Measurements from ENCODE around the gene OPCML. TPM values are rescaled to one million over a fixed set of nuclear protein-coding genes. Genes with fewer than 3 reads are reported as not detected.

Gene OPCML
- total RNA-seq, 1 experiment from 2014 or later = not detected

DNA sequence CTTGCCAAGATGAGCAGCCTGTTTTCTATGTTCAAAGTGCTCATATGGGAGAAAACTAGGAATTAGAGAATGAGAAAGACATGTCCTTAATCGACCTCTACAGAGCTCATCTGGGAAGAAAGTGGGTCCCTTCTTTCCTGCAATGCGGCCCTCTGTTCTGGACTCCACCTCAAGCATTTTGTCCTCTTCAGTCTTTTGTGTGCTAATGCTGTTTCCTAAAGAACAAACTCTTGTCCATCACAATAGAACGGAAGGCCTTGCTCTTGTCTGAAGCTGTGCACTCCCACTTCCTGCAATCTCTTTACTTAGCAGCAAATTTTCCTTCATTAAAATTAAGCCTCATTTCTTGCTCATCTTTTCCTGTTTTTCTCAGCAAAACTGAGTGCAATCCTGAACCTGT is 206.6 kb downstream of the OPCML start:
- CTCF ChIA-PET = no interaction called here
- POLR2A ChIA-PET (ENCODE audit: unreplicated experiment) = no interaction called here

DNA sequence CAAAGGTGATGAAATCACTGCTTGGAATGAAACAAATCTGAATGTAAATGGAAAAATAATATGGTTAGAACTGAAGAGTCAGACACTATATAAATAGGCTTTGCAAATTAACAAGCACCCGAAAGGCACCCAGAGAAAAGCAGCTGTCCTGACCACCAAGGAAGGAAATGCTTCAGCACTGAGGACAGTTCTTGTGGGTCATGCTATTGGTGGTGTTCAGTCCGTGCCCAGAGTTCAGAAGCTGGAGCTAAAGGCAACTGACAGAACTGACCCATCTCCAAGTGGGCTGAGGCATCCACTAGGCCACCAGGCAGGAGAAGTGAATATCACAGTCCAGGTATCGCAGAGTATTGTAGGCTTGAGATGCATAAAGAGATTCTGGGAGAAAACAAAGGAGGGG is 208.9 kb downstream of the OPCML start:
- intact Hi-C loops (cut with micrococcal nuclease; ENCODE audit: unreplicated experiment) = no loop called here
- H3K9me3 ChIP-seq (ENCODE audit: insufficient read depth, low read depth) = no peaks in the 10 kb centered on the region
- H2AFZ ChIP-seq = no peak overlapping the region
- no peak overlapping the region for H3K4me2 ChIP-seq
- H3K27me3 ChIP-seq (ENCODE audit: insufficient read depth, low read depth) = peaks cover 34% of the 10 kb centered on the region
- no peaks in the 10 kb centered on the region for H3K9me2 ChIP-seq (ENCODE audit: insufficient read depth)
- H4K20me1 ChIP-seq (ENCODE audit: insufficient read depth) = no peaks in the 10 kb centered on the region
- ChIA-PET CTCF (no interaction called here), POLR2A (ENCODE audit: unreplicated experiment) (no interaction called here)
- no peaks in the 10 kb centered on the region for H3K36me3 ChIP-seq (ENCODE audit: low read depth)
- H3K79me2 ChIP-seq (ENCODE audit: low read depth) = no peaks in the 10 kb centered on the region
- no peaks in the 10 kb centered on the region for H3K4me1 ChIP-seq (replicated peaks; ENCODE audit: insufficient read depth)
- TF ChIP-seq, protein P1, sequence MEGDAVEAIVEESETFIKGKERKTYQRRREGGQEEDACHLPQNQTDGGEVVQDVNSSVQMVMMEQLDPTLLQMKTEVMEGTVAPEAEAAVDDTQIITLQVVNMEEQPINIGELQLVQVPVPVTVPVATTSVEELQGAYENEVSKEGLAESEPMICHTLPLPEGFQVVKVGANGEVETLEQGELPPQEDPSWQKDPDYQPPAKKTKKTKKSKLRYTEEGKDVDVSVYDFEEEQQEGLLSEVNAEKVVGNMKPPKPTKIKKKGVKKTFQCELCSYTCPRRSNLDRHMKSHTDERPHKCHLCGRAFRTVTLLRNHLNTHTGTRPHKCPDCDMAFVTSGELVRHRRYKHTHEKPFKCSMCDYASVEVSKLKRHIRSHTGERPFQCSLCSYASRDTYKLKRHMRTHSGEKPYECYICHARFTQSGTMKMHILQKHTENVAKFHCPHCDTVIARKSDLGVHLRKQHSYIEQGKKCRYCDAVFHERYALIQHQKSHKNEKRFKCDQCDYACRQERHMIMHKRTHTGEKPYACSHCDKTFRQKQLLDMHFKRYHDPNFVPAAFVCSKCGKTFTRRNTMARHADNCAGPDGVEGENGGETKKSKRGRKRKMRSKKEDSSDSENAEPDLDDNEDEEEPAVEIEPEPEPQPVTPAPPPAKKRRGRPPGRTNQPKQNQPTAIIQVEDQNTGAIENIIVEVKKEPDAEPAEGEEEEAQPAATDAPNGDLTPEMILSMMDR (conservative IDR thresholded peaks at IDR 0.05) = no peak
- TF ChIP-seq EZH2 (IDR thresholded peaks at IDR 0.05; ENCODE audit: low read depth) = no peak
- no peak overlapping the region for H3K4me3 ChIP-seq
- H3K27ac ChIP-seq = no peak overlapping the region
- no peaks in the 10 kb centered on the region for H3F3A ChIP-seq (ENCODE audit: insufficient read depth, low read depth)
- BruUV-seq (replicated peaks) = no TSS peak
- DNase-seq = no peak

More for the DNA sequence above, 206.6 kb downstream of the OPCML start:
- H3K4me1 ChIP-seq (replicated peaks; ENCODE audit: insufficient read depth) = no peaks in the 10 kb centered on the region
- no peak overlapping the region for H3K4me3 ChIP-seq
- H2AFZ ChIP-seq = no peak overlapping the region
- H3K36me3 ChIP-seq (ENCODE audit: low read depth) = no peaks in the 10 kb centered on the region
- no peaks in the 10 kb centered on the region for H3K79me2 ChIP-seq (ENCODE audit: low read depth)
- H3K9me3 ChIP-seq (ENCODE audit: insufficient read depth, low read depth) = no peaks in the 10 kb centered on the region
- no peak for TF ChIP-seq EZH2 (IDR thresholded peaks at IDR 0.05; ENCODE audit: low read depth)
- TF ChIP-seq, protein P1 (conservative IDR thresholded peaks at IDR 0.05) = no peak
- H3K27ac ChIP-seq = no peak overlapping the region
- intact Hi-C loops (cut with micrococcal nuclease; ENCODE audit: unreplicated experiment) = no loop called here
- no TSS peak for BruUV-seq (replicated peaks)
- no peaks in the 10 kb centered on the region for H3F3A ChIP-seq (ENCODE audit: insufficient read depth, low read depth)
- H3K27me3 ChIP-seq (ENCODE audit: insufficient read depth, low read depth) = peaks cover 17% of the 10 kb centered on the region; the same call in 1 of the 2 replicates
- DNase-seq = no peak
- H3K9me2 ChIP-seq (ENCODE audit: insufficient read depth) = no peaks in the 10 kb centered on the region
- no peaks in the 10 kb centered on the region for H4K20me1 ChIP-seq (ENCODE audit: insufficient read depth)
- H3K4me2 ChIP-seq = no peak overlapping the region

DNA sequence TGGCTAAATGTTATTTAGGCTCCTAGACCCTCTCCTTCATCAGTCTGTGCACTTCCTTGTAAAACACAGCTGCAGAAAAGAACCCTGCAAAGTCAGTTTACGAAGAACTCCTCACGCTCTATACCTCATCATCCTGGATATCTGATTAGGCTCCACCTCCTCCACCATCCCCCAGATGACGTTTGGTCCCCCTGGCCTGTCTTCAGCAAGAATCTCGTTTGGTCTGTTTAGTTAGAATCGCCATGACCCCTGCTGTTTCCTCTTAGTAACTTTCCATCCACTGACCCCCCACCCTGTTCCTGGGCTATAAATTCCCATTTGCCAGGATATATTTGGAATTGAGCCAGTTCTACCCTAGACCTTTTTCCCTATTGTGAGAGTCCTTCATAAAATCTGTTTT is 214.1 kb downstream of the OPCML start:
- intact Hi-C loops (cut with micrococcal nuclease; ENCODE audit: unreplicated experiment) = no loop called here

More for the DNA sequence above, 214.1 kb downstream of the OPCML start:
- Histone ChIP-seq H3K27ac (no peak overlapping the region), H3K9me2 (ENCODE audit: insufficient read depth) (no peaks in the 10 kb centered on the region), H3K9me3 (ENCODE audit: insufficient read depth, low read depth) (no peaks in the 10 kb centered on the region), H3K27me3 (ENCODE audit: insufficient read depth, low read depth) (peaks cover 69% of the 10 kb centered on the region), H3K4me1 (replicated peaks; ENCODE audit: insufficient read depth) (no peaks in the 10 kb centered on the region), H3K36me3 (ENCODE audit: low read depth) (no peaks in the 10 kb centered on the region), H3K4me2 (no peak overlapping the region), H3K79me2 (ENCODE audit: low read depth) (no peaks in the 10 kb centered on the region), H3F3A (ENCODE audit: insufficient read depth, low read depth) (no peaks in the 10 kb centered on the region), H3K4me3 (no peak overlapping the region), H4K20me1 (ENCODE audit: insufficient read depth) (no peaks in the 10 kb centered on the region), H2AFZ (no peak overlapping the region)
- CTCF ChIA-PET = no interaction called here
- BruUV-seq (replicated peaks) = no TSS peak
- POLR2A ChIA-PET (ENCODE audit: unreplicated experiment) = no interaction called here
- TF ChIP-seq, protein P1 (conservative IDR thresholded peaks at IDR 0.05) = no peak
- no peak for TF ChIP-seq EZH2 (IDR thresholded peaks at IDR 0.05; ENCODE audit: low read depth)
- DNase-seq = no peak

All from PC-9 (cell line).